ENCODE data around the gene SFI1. TPM values are rescaled to one million over a fixed set of nuclear protein-coding genes. Genes with fewer than 3 reads are reported as not detected.
A peak's percentile ranks its signal among the peaks of the same experiment; 100 is the strongest.

SFI1 gene
- total and polyA plus RNA-seq, 2 donors (not counting 1 experiment from before 2014, with no cell fraction given), result 80.2 to 182 TPM

DNA sequence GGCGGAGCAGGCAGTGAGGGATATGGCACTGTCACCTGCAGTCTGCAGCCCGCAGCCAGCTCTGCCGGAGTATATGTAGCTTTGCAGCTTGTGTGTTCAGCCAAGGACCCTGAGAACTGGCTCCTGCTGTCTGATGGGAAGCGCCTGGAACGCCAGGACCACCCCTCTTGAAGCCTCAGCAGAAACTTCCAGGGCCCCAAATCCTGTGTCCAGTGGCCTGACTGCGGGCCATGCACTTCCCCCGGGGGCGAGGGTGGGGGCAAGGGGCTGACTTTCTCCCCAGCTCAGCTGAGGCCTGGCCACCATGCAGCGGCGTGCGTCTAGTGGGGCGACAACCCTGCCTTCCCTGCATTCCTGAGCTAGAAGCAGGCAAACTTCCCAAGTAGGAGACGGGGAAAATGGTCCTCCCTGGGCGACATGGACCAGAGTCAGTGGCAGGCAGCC, 133.4 kb downstream of the SFI1 start:
- H3K4me1 Mint-ChIP-seq, result peaks cover 60% of the 10 kb centered on the region
- no peaks in the 10 kb centered on the region for H3K9me3 Mint-ChIP-seq (ENCODE audit: insufficient read depth)

More for the DNA sequence above, 133.4 kb downstream of the SFI1 start:
- Histone ChIP-seq H3K27me3 (replicated peaks in 1 of 4; ENCODE audit: control extremely low read depth in 1 of 4, control insufficient read depth in 3 of 4, insufficient read depth in 4 of 4, low read length in 3 of 4) (no peaks in the 10 kb centered on the region), H2AFZ (ENCODE audit: insufficient read depth, low read depth, low read length, poor library complexity, severe bottlenecking) (peak overlapping the region; percentile 73), H3K9ac (ENCODE audit: low read length) (peak overlapping the region; percentile 76), H3K36me3 (replicated peaks in 1 of 2; ENCODE audit: control extremely low read depth in 1 of 2, control insufficient read depth in 1 of 2, extremely low read depth in 1 of 2, insufficient read depth in 2 of 2, low read length in 1 of 2) (peaks cover 0 to 17% of the 10 kb centered on the region in 2 experiments), H3K4me1 (ENCODE audit: control insufficient read depth in 2 of 2, insufficient read depth in 2 of 2, low read length in 2 of 2) (peaks cover 23 to 58% of the 10 kb centered on the region in 2 donors), H3K79me2 (ENCODE audit: control insufficient read depth, insufficient read depth, low read length) (peaks cover 60% of the 10 kb centered on the region), H4K20me1 (ENCODE audit: control insufficient read depth, insufficient read depth, low read length, poor library complexity, severe bottlenecking) (peaks cover 37% of the 10 kb centered on the region), H3K27ac (ENCODE audit: low read length in 2 of 2) (peak overlapping the region; percentile 95 to 98), H3K9me3 (ENCODE audit: control extremely low read depth in 1 of 3, control insufficient read depth in 2 of 3, insufficient read depth in 1 of 3, low read length in 2 of 3) (no peaks in the 10 kb centered on the region), H3K4me2 (replicated peaks; ENCODE audit: low read depth, low read length, poor library complexity, severe bottlenecking) (peak overlapping the region; percentile 79), H3K4me3 (ENCODE audit: control extremely low read depth in 1 of 5, extremely low read depth in 1 of 5, insufficient read depth in 1 of 5, low read depth in 2 of 5, low read length in 4 of 5) (peak overlapping the region; percentile 11 to 79 (median 64))
- peak overlapping the region; percentile 92 for H3K4me3 Mint-ChIP-seq
- POLR2A ChIA-PET, result interaction anchor here (0.7 to 3.2 kb wide), 8 partner anchors 17 to 318 kb away, joined by 3 to 13 read pairs (median 4); partner anchors contain the start of gene PISD
- H3K27ac Mint-ChIP-seq, result peak overlapping the region; percentile 96
- TF ChIP-seq CTCF (IDR thresholded peaks at IDR 0.05), result no peak
- no peak for TF ChIP-seq EZH2 (IDR thresholded peaks at IDR 0.05; ENCODE audit: borderline replicate concordance, insufficient read depth, low read depth, low read length, poor library complexity, severe bottlenecking)
- peak; percentile 37 for DNase-seq
- ATAC-seq (ENCODE audit: low read depth), result no peak
- no peaks in the 10 kb centered on the region for H3K27me3 Mint-ChIP-seq
- CTCF ChIA-PET, result interaction anchor here (0.6 to 7.8 kb wide), 11 partner anchors 10 to 178 kb away, joined by 3 to 88 read pairs (median 7); partner anchors contain the start of gene PISD
- WGBS (ENCODE audit: insufficient coverage), result 53% methylated on average over 14 of the region's 14 CpGs
- intact Hi-C loops (cut with micrococcal nuclease), result loop anchor here (1.0 to 10.0 kb wide), 9 partner anchors 33 to 1205 kb away; partner anchors contain the start of genes DRG1, MORC2, MTFP1 and PATZ1

All from B cell (primary cell).